Glomerular endothelial cell (primary cell): ENCODE data around the gene ACTL9. TPM values are rescaled to one million over a fixed set of nuclear protein-coding genes. Genes with fewer than 3 reads are reported as not detected.

ENCODE experiments used
- DNase-seq: peaks from one replicate; pipeline ENCODE4 v3.0.0-alpha.2; 2011; ENCODE audit warnings: low read depth, low spot score; ENCODE audit errors: extremely low read depth
- total RNA-seq: library from RNA; depleted of rRNA; stranded (reverse); fragments of >200 nt; gene quantifications from 2 replicates; pipeline ENCODE4 v1.2.3, GENCODE V29; 2015

The ACTL9 gene
- total RNA-seq, 1 donor from 2014 or later: not detected

DNA sequence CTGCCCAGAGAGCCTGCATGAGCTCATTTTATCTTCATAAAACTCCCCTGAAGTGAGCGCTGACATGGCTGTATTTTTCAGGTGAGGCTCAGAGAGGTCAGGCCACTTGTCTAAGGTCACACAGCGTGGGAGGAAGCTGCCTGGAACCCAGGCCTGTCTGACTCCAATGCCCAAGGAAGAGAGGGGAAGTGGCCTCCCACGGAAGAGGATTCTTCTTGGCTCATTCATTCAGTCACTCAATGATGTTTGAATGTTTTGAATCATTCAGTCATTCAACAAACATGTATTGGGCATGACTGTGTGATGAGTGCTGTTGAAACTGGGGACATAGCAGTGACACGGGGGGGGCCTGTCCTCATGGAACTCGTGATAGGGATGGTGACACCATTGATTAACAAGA, 12.0 kb downstream of the ACTL9 start:
- no peak for DNase-seq

DNA sequence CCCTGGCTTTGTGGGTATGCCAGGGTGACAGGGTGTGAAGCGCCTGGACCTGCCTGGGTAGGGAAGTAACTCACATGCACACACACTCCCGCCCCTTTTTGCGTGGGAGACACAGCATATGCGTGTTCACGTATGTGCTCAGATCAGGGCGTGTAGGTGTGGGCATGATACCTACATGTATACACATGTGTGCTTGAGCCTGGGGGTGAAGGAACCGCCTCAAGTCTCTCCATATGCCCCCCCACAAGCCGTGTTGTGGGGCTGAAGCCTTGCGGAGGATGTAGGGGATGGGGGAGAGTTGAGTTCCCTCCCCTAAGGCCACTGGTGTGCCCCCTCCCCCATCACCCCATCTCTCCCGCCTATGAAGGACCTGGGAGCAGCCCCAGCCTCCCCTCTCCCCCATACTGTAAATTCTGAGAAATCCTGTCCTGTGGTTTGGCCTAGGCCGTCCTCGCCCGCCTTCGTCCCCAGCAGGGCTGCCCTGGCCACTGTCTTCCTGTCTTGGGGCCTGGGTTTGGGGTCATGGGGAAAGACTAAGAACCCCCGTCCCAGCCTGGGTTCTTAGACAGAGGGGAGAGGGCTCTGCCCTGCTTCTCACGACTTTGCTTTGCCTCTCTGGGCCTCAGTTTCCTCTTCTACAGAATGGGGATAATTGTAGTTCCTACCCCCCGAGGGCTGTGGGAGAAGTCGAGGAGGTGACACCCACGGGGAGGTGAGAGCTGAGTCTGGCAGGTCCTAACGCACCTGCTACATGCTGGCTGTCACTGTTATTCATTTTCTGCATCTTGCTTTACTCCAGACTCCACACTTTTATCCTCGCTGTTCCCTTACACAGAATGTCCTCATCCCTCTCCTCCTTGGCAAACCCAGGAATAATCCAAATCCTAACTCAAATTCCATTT, 14.3 kb downstream of the ACTL9 start:
- DNase-seq: no peak

DNA sequence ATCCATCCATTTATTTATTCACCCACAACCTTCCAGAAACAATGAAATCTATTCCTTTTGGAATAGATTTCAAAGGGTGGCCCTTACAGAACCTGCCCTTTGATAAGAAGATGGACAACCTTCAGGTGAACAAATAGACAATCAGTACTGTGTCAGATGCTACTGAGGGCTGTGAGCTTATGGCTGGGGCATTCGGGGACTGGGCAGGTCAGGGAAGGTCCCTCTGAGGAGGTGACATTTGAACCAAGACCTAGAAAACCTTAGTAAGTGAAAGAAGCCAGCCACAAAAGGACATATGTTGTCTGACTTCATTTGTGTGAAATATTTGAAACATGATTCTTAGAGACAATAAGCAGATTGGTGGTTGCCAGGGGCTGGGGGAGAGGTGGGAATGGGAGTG, 15.7 kb downstream of the ACTL9 start:
- no peak for DNase-seq

DNA sequence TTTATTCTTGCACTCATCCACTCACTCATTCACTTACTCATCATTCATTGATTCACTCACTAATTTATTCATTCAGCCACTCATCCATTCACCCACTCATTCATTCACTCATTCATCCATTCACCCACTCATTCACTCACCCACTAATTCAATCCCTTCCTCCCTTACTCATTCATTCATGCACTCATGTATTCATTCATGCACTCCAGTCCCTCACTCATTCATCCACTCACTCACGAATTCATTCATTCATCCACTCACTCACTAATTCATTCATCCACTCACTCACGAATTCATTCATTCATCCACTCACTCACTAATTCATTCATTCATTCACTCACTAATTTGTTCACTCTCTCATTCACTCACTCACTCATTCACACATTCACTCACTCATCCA, 16.1 kb downstream of the ACTL9 start:
- no peak for DNase-seq

DNA sequence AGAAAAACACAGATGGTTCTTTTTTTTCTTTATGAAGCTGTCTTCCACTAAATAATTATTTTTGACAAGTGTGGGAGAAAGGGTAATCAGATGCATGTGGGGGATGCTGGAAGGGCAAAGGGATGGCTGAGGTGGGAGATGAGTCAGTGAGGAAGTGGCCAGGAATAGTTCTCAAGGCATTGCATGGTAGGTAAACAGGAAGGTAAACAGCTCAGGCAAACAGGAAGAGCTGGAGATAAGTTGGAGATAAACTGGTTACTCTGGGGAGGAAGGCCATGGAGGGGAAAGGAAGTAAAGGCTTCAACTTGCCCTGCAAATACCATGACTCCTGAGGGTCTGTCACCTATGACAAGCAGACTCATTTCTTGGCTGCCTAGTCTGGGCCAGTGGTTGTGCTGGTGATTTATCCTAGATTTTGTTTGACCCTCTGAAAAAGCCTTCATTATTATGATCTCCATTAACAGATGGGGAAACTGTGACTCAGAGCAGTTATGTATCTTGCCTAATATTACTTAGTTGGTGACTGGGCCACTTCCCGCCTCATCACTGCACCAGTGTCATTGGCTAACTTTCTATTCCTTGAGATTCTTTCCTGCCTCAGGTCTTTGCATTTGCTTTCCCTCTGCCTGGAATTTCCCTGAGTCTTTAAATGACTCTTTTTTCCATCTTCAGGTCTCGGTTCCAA, 17.1 kb downstream of the ACTL9 start:
- no peak for DNase-seq

DNA sequence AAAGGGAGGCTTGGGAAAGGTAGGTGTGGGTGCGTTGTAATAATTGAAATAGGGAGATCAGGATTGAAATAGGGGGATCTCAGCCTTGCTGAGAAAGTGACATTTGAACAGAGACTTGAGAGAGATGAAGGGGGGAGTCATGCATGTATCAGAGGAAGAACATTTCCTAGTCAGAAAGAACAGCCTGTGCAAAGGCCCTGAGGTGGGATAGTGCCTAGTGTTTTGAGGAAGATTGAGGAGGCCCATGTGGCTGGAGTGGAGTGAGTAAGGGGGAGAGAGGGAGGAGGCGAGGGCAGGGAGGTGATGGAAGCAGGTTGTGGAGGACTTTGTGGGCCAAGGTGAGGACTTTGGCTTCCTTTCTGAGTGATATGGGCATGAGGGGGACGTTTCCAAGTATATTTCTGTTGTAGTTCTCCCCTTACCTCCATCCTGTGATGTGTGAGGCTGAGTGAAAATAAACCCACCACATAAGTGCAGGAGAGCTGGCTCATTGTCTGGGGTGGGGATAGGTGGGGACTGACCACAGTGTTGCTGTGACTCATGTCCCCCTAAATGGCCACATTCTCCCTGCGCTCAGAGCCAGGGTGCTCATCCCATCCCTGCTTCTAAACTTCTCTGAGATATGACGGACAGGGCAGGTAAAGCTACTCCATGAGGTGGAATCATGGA, 17.8 kb downstream of the ACTL9 start:
- no peak for DNase-seq

DNA sequence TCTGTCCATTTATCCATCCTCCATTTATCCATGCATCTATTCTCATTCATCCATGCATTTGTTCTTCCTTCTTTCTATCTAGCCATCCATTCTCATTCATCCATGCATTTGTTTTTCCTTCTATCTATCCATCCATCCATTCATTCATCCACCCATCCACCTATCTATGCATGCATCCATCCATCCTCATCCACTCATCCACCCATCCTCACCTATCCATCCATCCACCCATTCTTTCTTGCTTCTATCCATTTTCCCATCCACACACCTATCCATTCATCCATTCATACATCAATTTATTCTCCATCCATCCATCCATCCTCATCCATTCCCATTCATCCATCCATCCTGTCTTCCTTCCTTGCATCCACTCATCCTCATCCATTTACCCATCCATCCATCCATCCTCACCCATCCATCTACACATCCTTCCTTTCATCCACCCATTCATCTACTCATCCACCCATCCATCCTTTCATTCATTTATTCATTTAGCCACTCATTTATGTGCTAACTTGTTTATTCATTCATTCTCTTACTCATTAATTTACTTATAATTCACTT, 20.3 kb downstream of the ACTL9 start:
- no peak for DNase-seq

DNA sequence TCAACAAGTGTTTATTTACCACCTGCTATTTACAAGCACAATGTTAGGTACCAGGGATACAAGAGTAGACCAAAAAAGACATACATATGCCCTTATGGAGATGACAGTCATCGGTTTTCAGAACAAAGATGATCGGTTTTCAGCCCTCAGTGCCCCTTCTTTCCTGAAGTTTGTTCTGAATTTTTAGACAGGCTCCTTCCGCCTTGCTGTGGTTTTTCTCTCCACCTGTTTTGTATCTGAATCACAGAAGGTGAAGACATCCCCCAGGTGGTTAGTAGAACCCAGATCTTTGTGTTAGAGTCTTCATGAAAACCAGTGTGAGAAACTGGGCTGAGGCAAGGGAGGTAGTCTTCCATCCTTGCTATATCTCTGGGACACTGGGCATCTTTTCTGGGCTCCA, 23.5 kb downstream of the ACTL9 start:
- DNase-seq: no peak

DNA sequence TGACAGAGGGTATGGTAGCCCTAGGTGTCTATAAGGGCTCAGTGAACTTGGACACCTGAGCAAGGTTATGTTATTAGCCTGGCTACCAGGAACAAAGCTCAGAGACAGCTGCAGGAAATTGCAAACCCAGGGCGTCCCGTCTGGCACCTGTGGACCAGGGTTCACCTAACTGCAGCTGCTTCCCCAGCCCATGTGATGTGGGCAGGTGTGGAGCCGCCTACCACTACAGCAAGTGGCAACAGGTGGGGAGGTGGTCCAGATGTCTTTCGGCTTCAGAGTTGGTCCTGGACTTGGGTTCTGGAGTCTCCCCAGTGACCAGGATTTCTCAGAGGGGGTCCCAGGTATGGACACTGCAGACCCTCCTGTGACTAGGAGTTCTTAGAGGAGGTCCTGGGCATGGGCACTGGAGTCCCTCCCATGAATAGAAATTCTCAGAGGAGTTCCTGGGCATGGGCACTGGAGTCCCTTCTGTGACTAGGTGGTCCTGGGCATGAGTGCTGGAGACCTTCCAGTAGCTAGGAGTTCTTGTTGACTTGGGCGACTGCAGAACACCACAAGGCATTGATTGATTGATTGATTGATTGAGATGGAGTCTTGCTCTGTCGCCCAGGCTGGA, 25.2 kb downstream of the ACTL9 start:
- no peak for DNase-seq

DNA sequence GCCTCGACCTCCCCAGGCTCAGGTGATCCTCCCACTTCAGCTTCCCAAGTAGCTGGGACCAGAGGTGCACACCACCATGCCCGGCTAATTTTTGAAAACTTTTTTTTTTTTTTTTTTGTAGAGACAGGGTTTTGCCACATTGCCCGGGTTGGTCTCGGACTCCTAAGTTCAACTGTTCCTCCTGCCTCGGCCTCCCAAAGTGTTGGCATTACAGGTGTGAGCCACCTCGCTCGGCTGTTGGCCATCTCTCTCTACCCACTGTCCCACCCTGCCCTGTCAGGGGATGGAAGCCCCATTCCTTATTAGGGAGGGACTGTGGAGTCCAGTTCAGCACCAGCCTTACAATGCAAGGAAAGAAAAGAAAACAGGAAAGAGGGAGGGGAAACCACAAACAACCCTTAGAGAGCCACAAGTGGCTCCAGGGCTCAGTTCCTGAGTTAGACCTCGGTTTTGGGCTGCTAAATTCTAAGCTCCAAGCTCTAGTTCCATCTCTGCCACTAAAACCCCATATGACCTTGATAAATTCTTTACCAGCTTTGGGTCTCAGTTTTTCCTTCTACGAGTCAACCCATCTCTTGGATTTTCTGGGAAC, 31.7 kb downstream of the ACTL9 start:
- DNase-seq: no peak

DNA sequence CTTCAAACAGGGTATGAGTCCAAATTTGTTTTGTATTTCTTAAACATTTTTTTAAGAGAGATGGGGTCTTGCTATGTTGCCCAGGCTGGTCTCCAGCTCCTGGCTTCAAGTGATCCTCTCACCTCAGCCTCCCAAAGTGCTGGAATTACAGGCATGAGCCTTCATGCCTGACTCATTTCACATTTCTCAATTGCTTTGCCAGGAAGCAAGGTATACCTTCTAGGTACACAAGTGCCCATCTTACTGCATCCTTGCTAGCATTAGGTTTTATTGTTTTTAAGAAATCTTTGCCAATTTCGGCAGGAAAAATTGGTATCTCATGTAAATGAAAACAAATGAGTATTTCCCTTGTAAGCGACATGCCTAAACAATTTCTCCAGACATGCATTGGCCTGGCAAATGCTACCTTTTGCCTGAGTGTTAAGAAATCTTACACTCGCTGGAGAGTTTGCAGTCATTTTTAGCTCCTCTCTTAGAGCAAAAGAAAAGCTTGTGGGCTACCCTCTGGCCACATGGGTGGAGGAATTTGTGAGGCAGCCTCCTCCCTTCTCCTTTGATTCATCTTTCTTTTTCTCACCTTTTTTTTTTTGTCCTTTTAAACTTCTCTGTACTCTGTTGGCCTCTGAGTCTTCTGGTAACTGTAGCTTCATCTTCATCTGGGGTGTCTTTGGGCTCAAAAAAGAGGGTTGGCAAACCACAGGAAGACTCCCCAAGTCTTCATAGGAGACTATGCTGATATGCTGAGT, 33.0 kb downstream of the ACTL9 start:
- no peak for DNase-seq

DNA sequence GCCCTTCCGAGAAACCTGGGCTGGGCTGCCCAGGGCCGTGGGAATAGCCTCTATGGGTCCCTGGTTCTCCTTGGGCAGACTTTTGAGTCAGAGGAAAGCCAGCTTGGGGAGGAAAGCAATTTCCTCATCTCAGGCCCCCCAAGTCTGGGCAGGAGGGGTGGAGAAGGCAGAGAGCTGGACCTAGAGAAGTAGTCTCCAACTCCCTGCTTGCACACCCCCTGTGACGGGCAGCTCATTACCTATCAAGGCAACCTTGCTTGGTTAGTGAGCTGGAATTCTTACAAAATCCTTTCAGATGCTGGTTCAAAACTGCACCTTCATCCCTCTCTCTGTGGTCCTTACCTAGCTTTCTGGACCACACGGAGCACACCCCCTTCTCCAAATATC, 33.9 kb downstream of the ACTL9 start:
- no peak for DNase-seq

DNA sequence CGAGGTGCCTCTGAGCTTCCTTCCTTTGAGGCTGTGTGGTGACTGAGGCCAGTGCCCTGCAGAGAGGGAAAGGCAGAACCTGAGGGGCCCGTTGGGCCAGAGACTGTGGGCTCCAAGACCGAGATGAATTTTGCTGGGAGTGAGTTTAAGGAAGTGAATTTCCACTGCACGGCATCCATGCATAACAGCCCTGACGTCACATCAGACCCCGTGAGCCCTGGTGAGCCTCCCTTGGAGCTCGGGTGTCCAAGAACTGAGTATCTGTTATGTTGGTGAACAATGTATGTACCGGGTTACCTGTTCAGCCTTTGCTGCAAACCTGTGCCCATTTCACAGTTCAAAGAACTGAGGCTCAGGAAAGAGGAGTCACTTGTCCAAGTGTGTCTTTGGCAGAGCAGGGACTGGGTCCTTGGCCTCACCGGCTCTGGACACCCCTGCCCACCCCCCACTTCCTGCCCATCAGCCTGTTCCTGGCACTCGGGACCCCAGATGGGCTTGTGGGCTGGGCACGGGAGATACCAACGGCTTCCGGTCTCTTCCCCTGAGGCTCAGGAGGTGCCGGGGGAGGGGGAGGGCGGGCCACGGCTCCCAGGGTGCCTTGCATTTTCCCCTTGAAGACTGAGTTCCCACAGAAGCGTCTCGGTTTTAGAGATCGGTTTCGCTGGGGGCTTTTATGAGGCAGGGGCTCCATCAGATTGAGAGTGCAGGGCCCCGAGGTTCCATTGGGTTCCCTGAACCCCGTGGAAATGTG, 34.5 kb downstream of the ACTL9 start:
- DNase-seq: no peak

DNA sequence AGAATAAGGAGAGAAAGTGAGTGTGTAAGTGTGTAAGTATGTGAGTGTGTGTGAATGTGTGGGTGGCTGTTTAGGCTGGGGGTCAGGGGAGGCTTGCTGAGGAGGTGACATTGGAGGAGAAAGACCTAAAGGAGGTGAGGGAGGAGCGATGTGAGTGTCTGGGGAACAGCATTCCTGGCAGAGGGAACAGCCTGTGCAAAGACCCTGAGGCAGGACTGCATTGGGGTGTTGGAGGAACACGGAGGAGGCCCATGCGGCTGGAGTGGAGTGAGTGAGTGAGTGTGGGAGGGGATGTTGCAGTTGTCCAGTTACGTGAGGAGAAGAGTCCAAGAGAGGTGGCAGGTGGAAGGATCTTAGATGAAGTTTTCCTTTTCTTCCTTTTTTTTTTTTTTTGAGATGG, 36.3 kb downstream of the ACTL9 start:
- no peak for DNase-seq

DNA sequence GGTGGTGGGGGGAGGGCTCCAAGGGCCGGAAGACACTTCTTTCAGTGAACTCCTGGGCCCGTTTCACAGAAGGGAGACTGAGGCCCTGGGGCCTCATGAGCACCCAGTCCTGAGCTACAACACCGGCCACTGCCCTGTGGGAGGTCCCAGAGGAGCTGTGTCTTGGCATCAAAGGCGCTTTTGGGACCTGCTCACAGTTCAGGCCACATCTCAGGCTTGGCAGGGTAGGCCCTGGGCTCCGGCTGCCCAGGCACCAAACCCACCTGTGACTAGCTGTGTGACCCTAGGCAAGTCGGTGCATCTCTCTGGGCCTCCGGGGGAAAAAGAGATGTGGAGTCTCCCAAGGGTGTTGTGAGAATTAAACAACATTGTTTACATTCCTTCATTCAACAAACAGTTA, 38.7 kb downstream of the ACTL9 start:
- no peak for DNase-seq

DNA sequence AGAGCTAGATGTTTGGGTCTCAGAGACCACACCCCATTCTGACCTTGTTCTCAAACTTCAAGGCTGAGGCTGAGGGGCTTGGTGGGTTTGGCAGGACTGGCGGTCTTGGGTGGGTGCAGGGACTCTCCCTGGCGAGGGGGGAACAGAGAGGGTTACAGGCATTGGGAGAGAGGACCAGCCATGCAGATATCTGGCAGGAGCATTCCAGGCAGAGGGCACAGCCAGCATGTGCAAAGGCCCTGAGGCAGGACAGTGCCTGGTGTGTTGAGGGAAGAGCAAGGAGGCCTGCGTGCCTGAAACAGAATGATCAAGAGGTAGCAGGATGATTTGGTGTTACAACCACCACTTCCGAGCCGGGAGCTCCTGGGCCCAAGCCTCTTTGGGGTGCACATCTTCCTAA, 40.7 kb downstream of the ACTL9 start:
- DNase-seq: no peak

DNA sequence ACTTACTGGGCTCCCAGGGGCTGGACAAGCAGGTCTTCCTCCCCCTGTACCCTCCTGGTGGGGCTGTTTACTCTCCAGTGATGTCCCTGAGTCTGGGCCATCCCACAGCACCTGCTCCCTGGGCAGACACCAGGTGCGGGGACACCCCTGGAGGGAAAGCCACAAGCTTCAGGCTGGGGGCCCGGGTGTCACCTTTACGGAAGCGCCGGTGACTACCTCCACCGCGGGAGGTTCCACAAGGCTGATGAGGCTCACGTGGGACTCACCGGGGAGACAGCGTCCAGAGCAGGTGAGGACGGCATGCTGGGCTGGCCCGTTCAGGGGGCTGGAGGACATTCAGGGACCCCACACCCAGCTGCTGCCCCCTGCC, 43.3 kb downstream of the ACTL9 start:
- DNase-seq: no peak

DNA sequence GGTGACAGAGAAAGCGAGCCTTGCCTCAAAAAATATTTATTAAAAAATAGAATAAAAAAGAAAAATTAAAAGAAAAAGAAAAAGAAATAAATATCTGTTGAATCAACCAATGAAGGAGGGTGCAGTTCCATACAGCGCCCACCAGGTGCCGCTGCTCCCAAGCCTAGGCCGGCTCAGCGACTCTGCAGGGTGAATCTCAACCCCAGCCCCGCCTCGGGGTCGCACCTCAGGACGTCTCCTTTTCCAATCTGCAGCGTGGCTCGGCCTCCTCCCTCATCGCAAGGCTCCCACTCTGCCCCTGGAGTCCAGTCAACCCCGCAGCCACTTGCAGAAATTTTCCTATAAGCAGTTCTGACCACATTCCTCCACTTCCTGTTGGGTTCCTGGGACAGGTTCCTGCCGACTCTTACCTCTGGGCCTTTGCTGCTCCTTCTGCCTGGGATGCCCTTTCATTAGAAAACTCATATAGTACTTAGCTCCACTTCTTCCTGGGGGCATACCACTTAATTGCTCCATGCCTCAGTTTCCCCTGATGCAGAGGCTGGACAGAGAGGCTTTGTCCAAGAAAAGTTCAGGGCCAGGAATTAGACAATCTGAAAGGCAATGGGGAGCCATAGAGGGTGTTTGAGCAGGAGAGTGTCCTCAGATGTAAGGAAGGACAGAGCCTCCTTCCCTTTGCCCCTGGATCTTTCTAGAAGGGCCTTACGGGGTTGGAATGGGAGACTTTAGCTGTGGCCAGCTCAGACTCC, 43.8 kb downstream of the ACTL9 start:
- no peak for DNase-seq

DNA sequence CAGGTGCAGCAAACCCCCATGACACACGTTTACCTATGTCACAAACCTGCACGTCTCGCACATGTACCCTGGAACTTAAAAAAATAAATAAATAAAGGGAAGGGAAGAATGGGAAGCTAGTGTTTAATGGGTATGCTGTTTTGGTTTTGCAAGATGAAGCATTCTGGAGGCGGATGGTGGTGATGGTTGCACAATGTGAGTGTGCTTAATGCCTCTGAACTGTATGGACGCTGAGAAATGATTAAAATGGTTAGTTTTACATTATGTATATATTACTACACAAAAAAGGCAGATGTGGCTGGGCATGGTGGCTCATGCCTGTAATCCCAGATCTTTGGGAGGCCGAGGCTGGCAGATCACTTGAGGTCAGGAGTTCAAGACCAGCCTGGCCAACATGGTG, 50.4 kb downstream of the ACTL9 start:
- DNase-seq: no peak
